Uterus (tissue), 2 donors: ENCODE results near the gene RGS7.

ENCODE experiments used
- POLR2A ChIP-seq, 2 donors: fragments of 450-650 bp; IDR thresholded peaks; one replicate each; pipeline ENCODE4 v1.6.1; 2016; ENCODE audit warnings: antibody characterized with exemption in 2 of 2, mild to moderate bottlenecking in 1 of 2, moderate library complexity in 1 of 2
- TF ChIP-seq, protein P1 (sequence below), 4 experiments: fragments of 200-600 bp in 2 of 4; fragments of 450-650 bp in 2 of 4; sonication (generic) in 2 of 4; IDR thresholded peaks; one replicate each; pipeline ENCODE4 v1.5.1; 2016 to 2019; ENCODE audit warnings: antibody characterized with exemption in 4 of 4, mild to moderate bottlenecking in 2 of 4, moderate library complexity in 1 of 4

DNA sequence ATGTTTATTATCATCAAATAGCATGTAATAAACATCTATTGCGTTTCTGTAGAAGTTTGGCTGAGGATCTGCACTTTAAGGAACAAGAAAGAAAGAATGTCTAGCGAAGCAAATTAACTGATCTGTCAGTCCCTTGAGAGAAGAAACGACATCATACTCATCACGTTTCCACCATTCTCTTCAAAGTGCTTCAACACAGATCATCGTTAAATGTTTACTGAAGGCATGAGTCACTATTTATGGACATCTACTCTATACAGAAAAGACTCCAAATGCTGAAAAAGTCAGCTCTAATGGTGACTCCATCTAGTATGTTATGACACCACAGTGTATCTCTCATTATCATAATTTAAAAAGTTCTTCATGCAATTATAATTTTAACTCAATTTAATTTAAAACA lies 369.1 kb downstream of the RGS7 start:
- no peak for TF ChIP-seq POLR2A (IDR thresholded peaks at IDR 0.05)
- TF ChIP-seq, protein P1, sequence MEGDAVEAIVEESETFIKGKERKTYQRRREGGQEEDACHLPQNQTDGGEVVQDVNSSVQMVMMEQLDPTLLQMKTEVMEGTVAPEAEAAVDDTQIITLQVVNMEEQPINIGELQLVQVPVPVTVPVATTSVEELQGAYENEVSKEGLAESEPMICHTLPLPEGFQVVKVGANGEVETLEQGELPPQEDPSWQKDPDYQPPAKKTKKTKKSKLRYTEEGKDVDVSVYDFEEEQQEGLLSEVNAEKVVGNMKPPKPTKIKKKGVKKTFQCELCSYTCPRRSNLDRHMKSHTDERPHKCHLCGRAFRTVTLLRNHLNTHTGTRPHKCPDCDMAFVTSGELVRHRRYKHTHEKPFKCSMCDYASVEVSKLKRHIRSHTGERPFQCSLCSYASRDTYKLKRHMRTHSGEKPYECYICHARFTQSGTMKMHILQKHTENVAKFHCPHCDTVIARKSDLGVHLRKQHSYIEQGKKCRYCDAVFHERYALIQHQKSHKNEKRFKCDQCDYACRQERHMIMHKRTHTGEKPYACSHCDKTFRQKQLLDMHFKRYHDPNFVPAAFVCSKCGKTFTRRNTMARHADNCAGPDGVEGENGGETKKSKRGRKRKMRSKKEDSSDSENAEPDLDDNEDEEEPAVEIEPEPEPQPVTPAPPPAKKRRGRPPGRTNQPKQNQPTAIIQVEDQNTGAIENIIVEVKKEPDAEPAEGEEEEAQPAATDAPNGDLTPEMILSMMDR (IDR thresholded peaks at IDR 0.05), result no peak
